Measurements from ENCODE around the gene SYCE1.
"Not testable (repeated sequence)": the region's sequence is repeated elsewhere in the genome, so short reads cannot be mapped to it uniquely, and the experiment has no call there.

The SYCE1 gene, protein sequence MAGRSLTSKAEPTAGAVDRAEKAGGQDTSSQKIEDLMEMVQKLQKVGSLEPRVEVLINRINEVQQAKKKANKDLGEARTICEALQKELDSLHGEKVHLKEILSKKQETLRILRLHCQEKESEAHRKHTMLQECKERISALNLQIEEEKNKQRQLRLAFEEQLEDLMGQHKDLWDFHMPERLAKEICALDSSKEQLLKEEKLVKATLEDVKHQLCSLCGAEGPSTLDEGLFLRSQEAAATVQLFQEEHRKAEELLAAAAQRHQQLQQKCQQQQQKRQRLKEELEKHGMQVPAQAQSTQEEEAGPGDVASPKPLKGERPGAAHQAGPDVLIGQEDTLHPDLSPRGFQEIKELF

DNA sequence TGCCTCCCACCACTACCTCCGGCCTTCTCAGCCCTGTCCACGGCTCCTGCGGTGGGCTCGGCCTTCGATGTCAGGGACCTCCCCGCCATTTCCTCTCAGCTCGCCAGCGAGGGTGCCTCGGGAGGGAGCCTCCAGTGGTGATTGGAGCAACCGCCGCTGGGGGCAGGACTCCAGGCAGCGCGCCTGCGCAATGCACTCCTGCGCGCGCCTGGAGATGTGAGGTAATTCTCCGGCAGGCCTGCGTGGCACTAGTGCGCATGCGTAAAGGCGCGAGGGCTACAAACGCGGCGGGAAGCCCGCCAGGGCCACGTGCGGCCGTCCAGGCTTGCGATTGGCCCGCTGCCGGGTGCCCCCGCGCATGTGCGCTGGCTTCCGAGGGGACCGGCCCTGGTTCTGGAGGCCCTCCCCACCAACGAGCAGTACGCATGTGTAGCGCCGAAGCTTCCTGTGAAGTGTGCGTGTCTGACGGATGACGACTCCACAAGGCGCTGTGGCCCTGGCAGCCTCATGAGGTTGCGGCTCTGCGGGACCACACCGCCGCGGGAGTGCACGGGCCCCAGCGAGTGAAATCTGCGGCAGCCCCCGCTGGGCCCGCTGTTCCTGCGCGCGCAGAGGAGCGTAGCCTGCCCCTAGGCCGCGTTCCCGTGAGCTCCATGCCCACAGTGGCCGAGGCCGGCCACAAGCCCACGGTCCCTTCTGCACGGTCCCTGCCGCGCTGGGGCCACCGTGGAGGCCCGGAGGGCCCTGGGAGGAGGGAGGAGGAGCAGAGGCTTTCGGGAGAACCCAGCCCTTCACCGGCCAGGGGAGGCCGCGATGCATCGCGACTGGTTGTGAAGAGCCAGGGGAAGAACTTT, at the start of gene SYCE1:
TSS of gene SYCE1 (minus strand) at position 143 of the 854 bp plus-strand sequence. CDS start at position 89, 54 bp downstream.
- in situ Hi-C loops (cut with HindIII; ENCODE audit: low pct_ligation_motif_present, low sequenced_read_pairs): no loop called here
- H3K27ac ChIP-seq: no peak within 1 kb of the TSS
- H3K4me3 ChIP-seq (ENCODE audit: low read depth, low read length): no peak within 1 kb of the TSS
- TF ChIP-seq, protein P1, sequence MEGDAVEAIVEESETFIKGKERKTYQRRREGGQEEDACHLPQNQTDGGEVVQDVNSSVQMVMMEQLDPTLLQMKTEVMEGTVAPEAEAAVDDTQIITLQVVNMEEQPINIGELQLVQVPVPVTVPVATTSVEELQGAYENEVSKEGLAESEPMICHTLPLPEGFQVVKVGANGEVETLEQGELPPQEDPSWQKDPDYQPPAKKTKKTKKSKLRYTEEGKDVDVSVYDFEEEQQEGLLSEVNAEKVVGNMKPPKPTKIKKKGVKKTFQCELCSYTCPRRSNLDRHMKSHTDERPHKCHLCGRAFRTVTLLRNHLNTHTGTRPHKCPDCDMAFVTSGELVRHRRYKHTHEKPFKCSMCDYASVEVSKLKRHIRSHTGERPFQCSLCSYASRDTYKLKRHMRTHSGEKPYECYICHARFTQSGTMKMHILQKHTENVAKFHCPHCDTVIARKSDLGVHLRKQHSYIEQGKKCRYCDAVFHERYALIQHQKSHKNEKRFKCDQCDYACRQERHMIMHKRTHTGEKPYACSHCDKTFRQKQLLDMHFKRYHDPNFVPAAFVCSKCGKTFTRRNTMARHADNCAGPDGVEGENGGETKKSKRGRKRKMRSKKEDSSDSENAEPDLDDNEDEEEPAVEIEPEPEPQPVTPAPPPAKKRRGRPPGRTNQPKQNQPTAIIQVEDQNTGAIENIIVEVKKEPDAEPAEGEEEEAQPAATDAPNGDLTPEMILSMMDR (IDR thresholded peaks at IDR 0.05; ENCODE audit: low read depth, low read length, missing control alignments): no peak
- no peaks in the 10 kb centered on the region for H3K36me3 ChIP-seq (replicated peaks)
- no peaks in the 10 kb centered on the region for H3K27me3 ChIP-seq (replicated peaks)
- DNase-seq: no peak

DNA sequence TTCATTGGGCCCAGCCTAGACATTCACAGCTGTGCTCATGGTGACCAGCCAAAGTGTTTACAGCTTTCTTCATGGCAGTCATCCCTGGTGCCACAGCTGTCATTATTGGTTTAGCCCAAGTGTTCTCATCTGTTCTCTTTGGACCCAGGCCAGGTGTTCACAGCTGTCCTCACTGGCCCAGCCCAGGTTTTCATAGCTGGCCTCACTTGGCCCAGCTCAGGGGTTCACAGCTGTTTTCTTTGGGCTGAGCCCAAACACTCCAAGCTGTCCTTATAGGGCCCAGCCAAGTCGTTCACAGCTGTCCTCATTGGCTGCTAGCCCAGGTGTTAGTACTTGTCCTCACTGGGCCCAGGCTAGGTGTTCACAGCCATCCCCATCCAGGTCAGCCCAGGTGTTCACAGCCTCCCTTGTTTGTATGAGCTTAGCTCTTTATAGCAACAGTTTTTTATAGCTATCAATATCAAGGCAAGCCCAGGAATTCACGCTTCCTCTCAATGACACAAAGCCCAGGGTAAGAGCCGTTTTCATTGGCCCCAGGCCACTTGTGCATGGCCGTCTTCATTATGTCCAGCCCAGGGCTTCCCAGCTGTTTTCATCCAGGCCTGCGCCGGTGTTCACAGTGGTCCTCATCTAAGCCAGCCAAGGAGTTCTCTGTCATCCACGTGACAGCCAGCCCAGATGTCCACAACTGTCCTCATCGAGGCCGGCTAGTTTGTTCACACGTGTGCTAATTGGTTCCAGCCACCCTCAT, 49.6 kb upstream of the SYCE1 start:
- H3K4me3 ChIP-seq (ENCODE audit: low read depth, low read length): no peak overlapping the region
- H3K36me3 ChIP-seq (replicated peaks): no peaks in the 10 kb centered on the region
- no peak overlapping the region for H3K27ac ChIP-seq
- TF ChIP-seq, protein P1 (IDR thresholded peaks at IDR 0.05; ENCODE audit: low read depth, low read length, missing control alignments): no peak
- H3K27me3 ChIP-seq (replicated peaks): no peaks in the 10 kb centered on the region
- in situ Hi-C loops (cut with HindIII; ENCODE audit: low pct_ligation_motif_present, low sequenced_read_pairs): no loop called here
- DNase-seq: no peak

DNA sequence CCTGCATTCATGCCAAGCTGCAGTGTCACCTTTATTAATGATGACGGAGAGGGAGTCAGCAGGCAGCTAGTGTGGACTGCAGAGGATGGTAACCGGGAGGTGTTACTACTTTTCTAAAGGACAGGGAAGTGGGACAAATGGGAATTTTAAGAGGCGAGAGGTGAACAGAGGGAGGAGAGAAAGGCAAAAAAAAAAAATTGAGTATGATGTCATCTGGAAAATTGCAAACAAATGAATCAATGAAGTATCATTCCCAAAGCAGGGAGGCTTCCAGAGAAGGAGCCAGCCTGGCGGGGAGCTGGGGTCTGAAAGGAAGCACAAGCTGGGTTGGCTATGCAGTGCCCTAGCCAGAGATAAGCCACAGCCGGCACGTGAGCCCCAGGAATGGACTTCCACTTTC, 48.3 kb upstream of the SYCE1 start:
- Histone ChIP-seq H3K27ac (no peak overlapping the region), H3K36me3 (replicated peaks) (no peaks in the 10 kb centered on the region), H3K27me3 (replicated peaks) (no peaks in the 10 kb centered on the region), H3K4me3 (ENCODE audit: low read depth, low read length) (no peak overlapping the region)
- in situ Hi-C loops (cut with HindIII; ENCODE audit: low pct_ligation_motif_present, low sequenced_read_pairs): no loop called here
- TF ChIP-seq, protein P1 (IDR thresholded peaks at IDR 0.05; ENCODE audit: low read depth, low read length, missing control alignments): no peak
- no peak for DNase-seq

DNA sequence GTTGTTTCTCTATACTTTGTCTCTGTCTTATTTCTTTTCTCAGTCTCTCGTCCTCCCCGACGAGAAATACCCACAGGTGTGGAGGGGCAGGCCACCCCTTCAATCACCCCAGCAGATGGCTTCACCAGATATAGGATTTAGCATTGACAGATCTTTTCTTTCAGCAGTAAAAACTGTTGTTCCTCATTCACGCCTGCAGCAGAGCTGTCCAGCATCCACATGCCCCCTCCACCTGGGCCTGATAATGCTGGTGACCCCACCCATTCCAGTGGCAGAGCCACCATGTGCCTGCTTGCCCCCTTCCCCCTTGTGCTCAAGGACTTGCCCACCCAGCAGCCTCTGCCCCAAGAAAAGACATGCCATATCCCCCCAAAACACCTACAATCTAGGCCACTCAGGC, 45.7 kb upstream of the SYCE1 start:
- no peak overlapping the region for H3K4me3 ChIP-seq (ENCODE audit: low read depth, low read length)
- no peak overlapping the region for H3K27ac ChIP-seq
- in situ Hi-C loops (cut with HindIII; ENCODE audit: low pct_ligation_motif_present, low sequenced_read_pairs): no loop called here
- H3K27me3 ChIP-seq (replicated peaks): no peaks in the 10 kb centered on the region
- H3K36me3 ChIP-seq (replicated peaks): no peaks in the 10 kb centered on the region
- TF ChIP-seq, protein P1 (IDR thresholded peaks at IDR 0.05; ENCODE audit: low read depth, low read length, missing control alignments): no peak
- DNase-seq: no peak

DNA sequence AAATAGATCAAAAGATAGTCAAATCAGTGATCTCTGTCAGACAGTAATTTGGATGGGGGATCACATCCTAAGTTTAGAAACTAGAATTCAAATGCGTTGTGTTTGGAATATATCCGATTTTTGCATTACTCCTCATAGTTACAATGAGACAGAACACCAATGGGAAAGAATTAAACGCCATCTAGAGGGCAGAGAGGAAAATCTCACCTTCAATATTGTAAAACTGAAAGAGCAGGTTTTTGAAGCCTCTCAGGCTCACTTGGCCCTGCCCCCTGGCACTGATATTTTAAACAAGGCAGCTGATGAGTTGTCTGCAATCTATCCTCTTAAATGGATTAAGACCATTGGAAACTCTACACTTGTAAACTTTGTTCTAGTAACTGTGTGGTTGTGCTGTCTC, 43.5 kb upstream of the SYCE1 start:
- Histone ChIP-seq H3K36me3 (replicated peaks) (no peaks in the 10 kb centered on the region), H3K4me3 (ENCODE audit: low read depth, low read length) (no peak overlapping the region), H3K27me3 (replicated peaks) (no peaks in the 10 kb centered on the region), H3K27ac (no peak overlapping the region)
- in situ Hi-C loops (cut with HindIII; ENCODE audit: low pct_ligation_motif_present, low sequenced_read_pairs): no loop called here
- DNase-seq: no peak
- TF ChIP-seq, protein P1 (IDR thresholded peaks at IDR 0.05; ENCODE audit: low read depth, low read length, missing control alignments): no peak

DNA sequence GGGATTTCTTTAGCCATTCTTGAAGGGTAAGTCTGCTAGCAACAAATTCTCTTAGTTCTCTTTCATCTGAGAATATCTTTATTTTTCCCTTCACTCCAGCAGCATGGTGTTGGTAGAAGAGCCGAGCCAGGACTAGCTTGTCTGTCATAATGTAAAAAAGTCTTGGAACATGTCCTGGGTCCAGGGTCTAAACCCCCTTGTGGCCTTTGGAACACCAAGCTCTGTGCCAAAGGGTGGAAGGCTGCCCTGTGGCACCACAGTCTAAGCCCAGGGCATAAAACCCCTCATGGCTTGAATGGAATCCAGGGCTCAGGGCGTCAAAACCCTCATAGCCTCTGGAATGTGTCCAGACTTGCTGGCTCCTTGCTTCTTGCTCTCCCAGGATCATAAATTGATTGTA, 38.1 kb upstream of the SYCE1 start:
- H3K27ac ChIP-seq; in situ Hi-C loops (cut with HindIII; ENCODE audit: low pct_ligation_motif_present, low sequenced_read_pairs); H3K27me3 ChIP-seq (replicated peaks); DNase-seq; H3K4me3 ChIP-seq (ENCODE audit: low read depth, low read length); H3K36me3 ChIP-seq (replicated peaks): not testable (repeated sequence)

Measured in brain microvascular endothelial cell (primary cell).